Endodermal cell (in vitro differentiated cells): ENCODE data around the gene DBI. TPM values are rescaled to one million over a fixed set of nuclear protein-coding genes. Genes with fewer than 3 reads are reported as not detected.

ENCODE experiments used
- DNase-seq: peaks from one replicate; pipeline ENCODE4 v3.0.0-alpha.2; 2017
- H3K27ac ChIP-seq: 2 replicates; pipeline ENCODE4 v1.5.1; 2013; ENCODE audit warnings: mild to moderate bottlenecking, low read depth, low read length, moderate library complexity
- H3K27me3 ChIP-seq: 2 replicates; pipeline ENCODE4 v1.6.1; 2013; ENCODE audit warnings: mild to moderate bottlenecking, low read length, moderate library complexity; ENCODE audit not compliant: insufficient read depth, control insufficient read depth, poor library complexity, severe bottlenecking
- H3K36me3 ChIP-seq: 2 replicates; pipeline ENCODE4 v1.7.0; 2013; ENCODE audit warnings: mild to moderate bottlenecking, low read length, moderate library complexity; ENCODE audit not compliant: control insufficient read depth, insufficient read depth
- H3K4me1 ChIP-seq: one replicate; pipeline ENCODE4 v1.7.0; 2013; ENCODE audit warnings: low read length; ENCODE audit not compliant: control insufficient read depth, insufficient read depth
- H3K4me3 ChIP-seq: 2 replicates; pipeline ENCODE4 v1.5.1; 2013; ENCODE audit warnings: mild to moderate bottlenecking, low read length, moderate library complexity
- H3K9ac ChIP-seq: 2 replicates; pipeline ENCODE4 v1.6.1; 2013; ENCODE audit warnings: mild to moderate bottlenecking, low read length, moderate library complexity; ENCODE audit not compliant: poor library complexity, severe bottlenecking; ENCODE audit errors: extremely low read depth
- H3K9me3 ChIP-seq: 2 replicates; pipeline ENCODE4 v1.6.1; 2013; ENCODE audit warnings: mild to moderate bottlenecking, low read length, moderate library complexity; ENCODE audit not compliant: control insufficient read depth
- H3K27ac Mint-ChIP-seq: 2 replicates; pipeline ENCODE4 v1.8.0; 2020; ENCODE audit warnings: mixed read lengths
- H3K27me3 Mint-ChIP-seq: 2 replicates; pipeline ENCODE4 v1.8.0; 2021; ENCODE audit warnings: mild to moderate bottlenecking, mixed read lengths; ENCODE audit not compliant: insufficient read depth
- H3K36me3 Mint-ChIP-seq: 2 replicates; pipeline ENCODE4 v1.8.0; 2020; ENCODE audit warnings: low read depth, mixed read lengths
- H3K4me1 Mint-ChIP-seq: 2 replicates; pipeline ENCODE4 v1.8.0; 2020; ENCODE audit warnings: mixed read lengths
- H3K4me3 Mint-ChIP-seq: 2 replicates; pipeline ENCODE4 v1.8.0; 2020; ENCODE audit warnings: mild to moderate bottlenecking, moderate library complexity, mixed read lengths
- H3K9me3 Mint-ChIP-seq: 2 replicates; pipeline ENCODE4 v1.8.0; 2020; ENCODE audit warnings: mild to moderate bottlenecking, mixed read lengths
- CTCF ChIP-seq: fragments of 200-600 bp; sonication (generic); conservative IDR thresholded peaks from 2 replicates; pipeline ENCODE4 v1.5.0; 2021; ENCODE audit warnings: antibody characterized with exemption, mild to moderate bottlenecking
- WGBS, 2 experiments: methylation state at CpG; one replicate each; pipeline versions ENCODE4 v1.1.5 to v1.1.7; 2013; ENCODE audit warnings: missing lambda C conversion rate in 2 of 2, mixed read lengths in 1 of 2; ENCODE audit not compliant: insufficient coverage in 1 of 2, insufficient read length in 1 of 2; 5-methylcytosine and 5-hydroxymethylcytosine counted together
- total RNA-seq, 2 donors: library from RNA; stranded (reverse); fragmentation: NEBNext Ultra II Directional in 1 of 2; extraction: Animal tissue kit (Norgen Biotek cat#: 25700) in 1 of 2; gene quantifications; 2 replicates in 1 of 2; 3 replicates in 1 of 2; pipeline ENCODE4 v1.2.1, GENCODE V29; 2021

Gene DBI
- total RNA-seq, 2 donors from 2014 or later, result 138 to 178 TPM

- Mint-ChIP-seq H3K4me1 (peaks cover 11% of the 10 kb centered on the region), H3K27me3 (peaks cover 4% of the 10 kb centered on the region), H3K27ac (no peak overlapping the region), H3K9me3 (peaks cover under 1% of the 10 kb centered on the region), H3K36me3 (no peaks in the 10 kb centered on the region), H3K4me3 (no peak overlapping the region)
- H3K9ac ChIP-seq, result no peak overlapping the region
- H3K36me3 ChIP-seq, result no peaks in the 10 kb centered on the region
- no peaks in the 10 kb centered on the region for H3K4me1 ChIP-seq
- H3K27ac ChIP-seq, result no peak overlapping the region
- WGBS, 2 experiments, result 85% methylated on average over 2 of the region's 2 CpGs; no CpG with 5 or more reads in 1 of the 2 experiments
- no peaks in the 10 kb centered on the region for H3K9me3 ChIP-seq
- no peak for TF ChIP-seq CTCF
- H3K4me3 ChIP-seq, result no peak overlapping the region
- DNase-seq, result peak; percentile 19
- H3K27me3 ChIP-seq, result no peaks in the 10 kb centered on the region
Observed at GRCh38 chr2:119405151-119405550, 38.4 kb downstream of the DBI start.

GRCh38 chr2:119407430-119408220, 40.8 kb downstream of the DBI start:
- H3K27ac Mint-ChIP-seq, result peak overlapping the region; percentile 71
- Histone ChIP-seq H3K36me3 (no peaks in the 10 kb centered on the region), H3K4me1 (no peaks in the 10 kb centered on the region), H3K9me3 (peaks cover 4% of the 10 kb centered on the region), H3K27ac (no peak overlapping the region), H3K27me3 (no peaks in the 10 kb centered on the region), H3K9ac (no peak overlapping the region), H3K4me3 (no peak overlapping the region)
- peaks cover 8% of the 10 kb centered on the region for H3K9me3 Mint-ChIP-seq
- peaks cover 11% of the 10 kb centered on the region for H3K4me1 Mint-ChIP-seq
- 85 to 91% methylated on average over 4 to 7 of the region's 7 CpGs for WGBS, 2 experiments
- H3K4me3 Mint-ChIP-seq, result no peak overlapping the region
- no peaks in the 10 kb centered on the region for H3K36me3 Mint-ChIP-seq
- peaks cover 2% of the 10 kb centered on the region for H3K27me3 Mint-ChIP-seq
- DNase-seq, result peak; percentile 83
- peak; percentile 84 for TF ChIP-seq CTCF

- H3K36me3 ChIP-seq, result no peaks in the 10 kb centered on the region
- no peak overlapping the region for H3K27ac ChIP-seq
- 49 to 81% methylated on average over 3 to 5 of the region's 5 CpGs for WGBS, 2 experiments
- Mint-ChIP-seq H3K36me3 (no peaks in the 10 kb centered on the region), H3K4me1 (peaks cover 11% of the 10 kb centered on the region), H3K27ac (peak overlapping the region; percentile 71), H3K9me3 (peaks cover 8% of the 10 kb centered on the region), H3K27me3 (peaks cover 2% of the 10 kb centered on the region), H3K4me3 (peak overlapping the region; percentile 24)
- H3K9ac ChIP-seq, result no peak overlapping the region
- peaks cover 4% of the 10 kb centered on the region for H3K9me3 ChIP-seq
- H3K4me1 ChIP-seq, result no peaks in the 10 kb centered on the region
- H3K4me3 ChIP-seq, result no peak overlapping the region
- no peaks in the 10 kb centered on the region for H3K27me3 ChIP-seq
- no peak for TF ChIP-seq CTCF
- DNase-seq, result peak; percentile 76
Observed at GRCh38 chr2:119408221-119408619, 41.4 kb downstream of the DBI start.
